Measurements from ENCODE around the gene SLC22A23.

The SLC22A23 gene

GRCh38 chr6:3444276-3445088 lies 12.4 kb downstream of the SLC22A23 start:
- DNase-seq, result no peak

GRCh38 chr6:3443221-3443515 lies 13.7 kb downstream of the SLC22A23 start:
- no peak for DNase-seq

GRCh38 chr6:3442431-3443220 lies 14.2 kb downstream of the SLC22A23 start:
- no peak for DNase-seq

- no peak for DNase-seq
Observed at GRCh38 chr6:3440911-3441310, 15.9 kb downstream of the SLC22A23 start.

- no peak for DNase-seq
Observed at GRCh38 chr6:3439961-3440360, 16.9 kb downstream of the SLC22A23 start.

GRCh38 chr6:3438190-3439167 lies 18.4 kb downstream of the SLC22A23 start:
- DNase-seq, result peak; percentile 18

- DNase-seq, result no peak
Observed at GRCh38 chr6:3433005-3433404, 23.8 kb downstream of the SLC22A23 start.

- DNase-seq, result no peak
Observed at GRCh38 chr6:3432416-3432815, 24.4 kb downstream of the SLC22A23 start.

GRCh38 chr6:3431994-3432393 lies 24.9 kb downstream of the SLC22A23 start:
- DNase-seq, result no peak

GRCh38 chr6:3429211-3429610 lies 27.6 kb downstream of the SLC22A23 start:
- no peak for DNase-seq

- DNase-seq, result no peak
Observed at GRCh38 chr6:3428700-3429099, 28.1 kb downstream of the SLC22A23 start.

- DNase-seq, result no peak
Observed at GRCh38 chr6:3428247-3428646, 28.6 kb downstream of the SLC22A23 start.

- no peak for DNase-seq
Observed at GRCh38 chr6:3427687-3428085, 29.2 kb downstream of the SLC22A23 start.

GRCh38 chr6:3426927-3427686 lies 29.7 kb downstream of the SLC22A23 start:
- DNase-seq, result no peak

GRCh38 chr6:3426091-3426926 lies 30.5 kb downstream of the SLC22A23 start:
- DNase-seq, result no peak

GRCh38 chr6:3425574-3425973 lies 31.3 kb downstream of the SLC22A23 start:
- DNase-seq, result no peak

- DNase-seq, result no peak
Observed at GRCh38 chr6:3424185-3424927, 32.5 kb downstream of the SLC22A23 start.

GRCh38 chr6:3423439-3424184 lies 33.2 kb downstream of the SLC22A23 start:
- DNase-seq, result no peak

- DNase-seq, result peak; percentile 35
Observed at GRCh38 chr6:3422435-3423070, 34.3 kb downstream of the SLC22A23 start.
